Measurements from ENCODE around the gene PCIF1.
"Not testable (repeated sequence)": the region's sequence is repeated elsewhere in the genome, so short reads cannot be mapped to it uniquely, and the experiment has no call there.

The PCIF1 gene

DNA sequence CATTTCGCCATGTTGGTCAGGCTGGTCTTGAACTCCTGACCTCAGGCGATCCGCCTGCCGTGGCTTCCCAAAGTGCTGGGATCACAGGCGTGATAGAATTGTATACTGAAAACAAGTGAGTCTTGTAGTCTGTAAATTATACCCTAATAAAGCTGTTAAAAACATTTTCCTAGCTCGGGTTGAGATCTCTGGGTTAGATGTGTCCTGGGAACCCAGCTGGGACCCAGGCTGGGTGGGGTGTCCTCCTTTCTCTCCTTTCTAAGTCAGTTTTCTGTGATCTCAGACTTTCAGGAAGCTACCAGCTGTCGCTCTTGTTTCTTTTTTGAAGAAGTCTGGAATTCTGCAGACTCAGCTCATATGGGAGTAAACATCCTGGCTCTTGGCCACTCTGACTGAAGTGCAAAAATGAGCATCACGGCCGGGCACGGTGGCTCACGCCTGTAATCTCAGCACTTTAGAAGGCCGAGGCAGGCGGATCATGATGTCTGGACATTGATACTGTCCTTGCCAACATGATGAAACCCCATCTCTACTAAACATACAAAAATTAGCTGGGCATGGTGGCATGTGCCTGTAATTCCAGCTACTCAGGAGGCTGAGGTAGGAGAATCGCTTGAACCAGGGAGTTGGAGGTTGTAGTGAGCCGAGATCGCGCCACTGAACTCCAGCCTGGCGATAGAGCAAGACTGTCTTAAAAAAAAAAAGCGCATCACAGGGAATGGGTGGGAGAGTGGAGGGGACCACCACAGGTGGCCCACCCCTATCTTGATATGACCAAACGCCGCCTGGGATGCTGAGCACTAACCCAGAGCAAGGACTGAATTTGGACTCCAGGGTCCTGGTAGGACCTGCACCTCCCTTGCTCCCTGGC lies 9.9 kb upstream of the PCIF1 start:
- DNase-seq = peak; percentile 8

- DNase-seq = no peak
Measured at GRCh38 chr20:45925821-45926506, 8.5 kb upstream of the PCIF1 start.

GRCh38 chr20:45926731-45927070 lies 7.8 kb upstream of the PCIF1 start:
- no peak for DNase-seq

DNA sequence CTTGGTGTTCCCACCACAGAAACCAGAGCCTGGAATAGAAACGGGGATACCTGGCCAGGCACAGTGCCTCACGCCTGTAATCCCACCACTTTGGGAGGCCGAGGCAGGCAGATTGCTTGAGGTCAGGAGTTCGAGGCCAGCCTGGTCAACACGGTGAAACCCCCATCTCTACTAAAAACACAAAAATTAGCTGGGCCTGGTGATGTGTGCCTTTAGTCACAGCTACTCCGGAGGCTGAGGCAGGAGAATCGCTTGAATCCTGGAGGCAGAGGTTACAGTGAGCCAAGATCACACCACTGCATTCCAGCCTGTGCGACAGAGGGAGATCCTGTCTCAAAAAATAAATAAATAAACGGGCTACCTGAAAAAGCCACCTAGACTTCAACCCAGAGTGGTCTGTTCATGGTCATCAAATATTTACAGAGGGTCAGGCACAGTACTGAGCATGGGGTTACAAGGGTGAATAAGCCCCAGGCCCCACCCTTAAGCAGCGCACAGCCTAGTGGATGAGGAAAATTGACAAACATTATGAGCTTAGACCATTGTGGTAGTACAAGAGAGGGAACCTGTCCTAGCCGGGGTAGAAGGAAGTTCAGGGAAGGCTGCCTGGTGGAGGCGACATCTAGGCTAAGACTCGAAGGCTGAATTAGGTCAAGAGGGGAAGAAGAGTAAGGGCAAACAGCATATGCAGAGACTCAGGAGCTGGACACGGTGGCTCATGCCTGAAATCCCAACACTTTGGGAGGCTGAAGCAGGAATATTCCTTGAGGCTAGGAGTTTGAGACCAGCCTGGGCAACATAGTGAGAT lies 7.2 kb upstream of the PCIF1 start:
- no peak for DNase-seq

DNA sequence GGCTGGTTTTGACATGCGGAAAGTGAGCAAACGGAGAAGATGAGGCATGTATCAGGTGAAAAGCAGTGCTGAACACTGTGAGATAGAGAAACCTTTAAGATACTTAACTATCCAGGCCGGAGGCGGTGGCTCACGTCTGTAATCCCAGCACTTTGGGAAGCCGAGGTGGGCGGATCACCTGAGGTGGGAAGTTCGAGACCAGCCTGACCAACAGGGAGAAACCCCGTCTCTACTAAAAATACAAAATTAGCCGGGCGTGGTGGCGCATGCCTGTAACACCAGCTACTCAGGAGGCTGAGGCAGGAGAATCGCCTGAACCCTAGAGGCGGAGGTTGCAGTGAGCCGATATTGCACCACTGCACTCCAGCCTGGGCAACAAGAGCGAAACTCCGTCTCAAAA lies 2.8 kb upstream of the PCIF1 start:
- DNase-seq = not testable (repeated sequence)

DNA sequence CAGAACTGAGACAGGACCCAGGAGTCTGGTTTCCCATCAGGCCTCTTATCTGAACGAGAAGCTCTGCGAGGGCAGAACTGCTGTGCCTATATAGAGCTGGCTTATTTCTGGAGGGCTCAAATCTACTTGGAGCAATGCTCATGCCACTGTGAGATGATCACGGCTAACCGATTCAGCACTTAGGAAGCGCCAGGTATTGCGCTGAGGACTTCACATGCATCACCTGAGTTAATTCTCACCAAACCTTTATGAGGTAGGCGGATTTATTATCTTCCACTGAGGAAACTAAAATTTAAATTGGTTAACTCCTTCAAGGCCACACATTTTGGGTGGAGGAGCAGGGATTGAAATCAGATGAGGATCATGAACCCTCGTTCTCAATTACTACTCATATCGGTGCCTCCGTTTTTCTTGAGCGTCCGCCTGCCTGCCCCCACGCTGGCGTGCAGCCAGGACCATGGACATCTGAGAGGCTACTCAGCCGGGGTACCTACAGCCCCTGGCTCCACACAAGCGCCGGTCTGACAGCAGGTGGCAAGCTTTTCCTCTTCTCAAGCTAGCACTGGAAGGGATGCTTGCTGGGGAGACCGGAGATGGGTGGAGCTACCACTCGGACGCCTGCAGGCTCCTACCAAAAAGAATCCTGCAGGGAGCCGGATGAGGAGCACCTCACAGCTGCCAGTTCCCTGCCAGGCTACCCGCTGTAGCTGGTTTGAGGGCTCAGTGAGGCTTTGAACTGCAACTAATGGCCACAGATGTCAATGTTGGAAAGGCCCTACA lies 1.0 kb upstream of the PCIF1 start:
- DNase-seq = peak; percentile 67

DNA sequence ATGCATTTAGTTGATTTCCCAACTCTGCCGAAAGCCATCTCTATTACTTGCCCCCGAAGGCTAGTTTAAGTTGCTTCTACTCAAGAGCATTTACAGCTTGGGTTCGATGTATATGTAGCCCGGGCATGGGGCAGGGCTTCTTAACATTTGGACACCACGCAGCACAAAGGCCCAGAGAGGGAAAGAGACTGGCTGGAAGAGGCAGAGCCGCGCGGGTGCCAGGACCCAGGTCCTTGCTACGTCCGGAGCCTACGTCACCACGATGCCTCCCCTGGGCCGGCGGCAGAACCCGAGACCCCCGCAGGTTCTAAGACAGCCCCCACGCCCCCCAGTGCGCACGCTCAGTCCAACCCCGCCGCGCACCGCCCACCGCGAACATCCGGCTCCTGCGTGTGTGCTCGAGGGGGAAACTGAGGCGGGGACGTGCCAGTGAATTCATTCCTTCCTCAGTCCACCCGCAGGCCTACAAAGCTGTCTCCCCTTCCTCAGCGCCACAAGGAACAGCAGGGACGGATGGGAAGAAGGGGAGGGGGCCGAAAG lies 367 bp upstream of the PCIF1 start:
- DNase-seq = no peak

GRCh38 chr20:45935416-45936046 lies 1.0 kb downstream of the PCIF1 start:
- DNase-seq = peak; percentile 60

- DNase-seq = no peak
Measured at GRCh38 chr20:45937765-45938164, 3.3 kb downstream of the PCIF1 start.

DNA sequence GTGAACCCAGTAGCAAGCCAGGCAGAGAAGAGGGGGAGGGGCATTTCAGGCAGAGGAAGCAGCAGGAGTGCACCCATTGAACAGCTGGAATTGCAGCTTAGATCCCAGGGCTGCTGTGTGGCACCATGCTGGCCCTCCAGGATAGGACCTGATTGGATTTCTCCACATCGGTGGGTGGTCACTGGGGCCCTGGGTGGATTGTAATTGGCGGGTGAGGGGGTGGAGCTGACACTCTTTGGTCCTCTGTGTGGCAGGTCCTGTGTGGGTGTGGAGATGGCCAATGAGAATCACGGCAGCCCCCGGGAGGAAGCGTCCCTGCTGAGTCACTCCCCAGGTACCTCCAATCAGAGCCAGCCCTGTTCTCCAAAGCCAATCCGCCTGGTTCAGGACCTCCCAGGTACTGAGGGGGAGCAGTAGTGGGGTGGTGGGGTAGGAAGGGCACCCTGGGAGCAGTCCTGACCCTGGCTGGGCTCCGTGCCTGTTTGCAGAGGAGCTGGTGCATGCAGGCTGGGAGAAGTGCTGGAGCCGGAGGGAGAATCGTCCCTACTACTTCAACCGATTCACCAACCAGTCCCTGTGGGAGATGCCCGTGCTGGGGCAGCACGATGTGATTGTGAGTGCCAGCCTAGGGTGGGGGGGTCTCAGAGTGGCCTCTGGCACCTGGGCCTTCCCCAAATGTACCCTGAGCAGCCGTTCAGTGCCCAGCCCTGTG lies 4.4 kb downstream of the PCIF1 start:
- DNase-seq = no peak

- no peak for DNase-seq
Measured at GRCh38 chr20:45940053-45940452, 5.6 kb downstream of the PCIF1 start.

DNA sequence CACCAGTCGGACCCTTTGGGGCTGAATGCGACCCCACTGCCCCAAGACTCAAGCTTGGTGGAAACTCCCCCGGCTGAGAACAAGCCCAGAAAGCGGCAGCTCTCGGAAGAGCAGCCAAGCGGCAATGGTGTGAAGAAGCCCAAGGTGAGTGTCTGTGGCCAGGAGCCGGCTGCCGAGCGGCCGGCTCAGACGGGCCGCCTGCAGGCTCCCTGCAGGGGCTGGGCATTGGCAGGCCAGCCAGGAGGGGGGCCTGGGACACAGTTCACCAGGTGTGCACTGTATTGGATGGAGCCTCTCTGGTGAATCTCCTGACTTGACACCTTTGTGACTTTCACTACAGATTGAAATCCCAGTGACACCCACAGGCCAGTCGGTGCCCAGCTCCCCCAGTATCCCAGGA lies 6.0 kb downstream of the PCIF1 start:
- no peak for DNase-seq

DNA sequence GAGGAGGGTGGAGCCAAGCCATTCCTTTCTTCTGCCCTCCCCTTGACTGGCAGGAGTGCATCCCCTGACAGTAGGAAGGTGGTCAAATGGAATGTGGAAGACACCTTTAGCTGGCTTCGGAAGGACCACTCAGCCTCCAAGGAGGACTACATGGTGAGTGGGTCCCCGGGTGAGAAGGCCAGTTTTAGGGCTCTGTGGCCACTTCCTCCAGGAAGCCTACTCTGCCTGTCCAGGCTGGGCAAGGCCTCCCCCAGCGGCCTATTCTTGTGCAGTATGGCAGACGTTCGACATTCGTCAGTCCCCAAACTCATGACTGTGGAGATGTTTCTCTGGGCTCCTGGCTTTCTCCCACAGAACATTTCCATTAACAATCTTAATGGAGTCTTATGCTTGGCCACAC lies 9.1 kb downstream of the PCIF1 start:
- DNase-seq = no peak

- no peak for DNase-seq
Measured at GRCh38 chr20:45944151-45944964, 9.9 kb downstream of the PCIF1 start.

GRCh38 chr20:45944965-45945677 lies 10.6 kb downstream of the PCIF1 start:
- DNase-seq = no peak

- DNase-seq = no peak
Measured at GRCh38 chr20:45945678-45946148, 11.2 kb downstream of the PCIF1 start.

- DNase-seq = no peak
Measured at GRCh38 chr20:45946149-45946970, 11.9 kb downstream of the PCIF1 start.

GRCh38 chr20:45947110-45947866 lies 12.8 kb downstream of the PCIF1 start:
- no peak for DNase-seq
